Mammary epithelial cell (primary cell): ENCODE measurements around the gene KCNN3.

ENCODE experiments used
- CTCF ChIP-seq, 2 donors: IDR thresholded peaks in 1 of 2; conservative IDR thresholded peaks in 1 of 2; 2 replicates each; pipeline ENCODE4 v1.5.1; 2011 to 2012; ENCODE audit warnings: inconsistent platforms in 2 of 2, low read length in 2 of 2, mild to moderate bottlenecking in 2 of 2, control low read depth in 1 of 2, low read depth in 1 of 2; ENCODE audit not compliant: insufficient read depth in 1 of 2; ENCODE audit errors: extremely low read depth in 1 of 2
- EZH2 ChIP-seq: IDR thresholded peaks from 2 replicates; pipeline ENCODE4 v1.6.1; 2012; ENCODE audit warnings: low read length, inconsistent platforms, borderline replicate concordance

- peak; percentile 44 to 55 for TF ChIP-seq CTCF (conservative IDR thresholded peaks at IDR 0.05 in 1 of 2, IDR thresholded peaks at IDR 0.05 in 1 of 2; ENCODE audit: extremely low read depth in 1 of 2, insufficient read depth in 1 of 2, low read depth in 1 of 2, low read length in 2 of 2)
- TF ChIP-seq EZH2: no peak
These were observed 120.9 kb downstream of the KCNN3 start for GRCh38 chr1:154749078-154749760.
